HG03571 (cell line): ENCODE measurements around the gene THAP7.
"Not testable (repeated sequence)": the region's sequence is repeated elsewhere in the genome, so short reads cannot be mapped to it uniquely, and the experiment has no call there.

Experiments
- ATAC-seq: cut with Tn5 transposase; IDR thresholded peaks from one replicate; pipeline ENCODE4 v1.9.1; 2021; ENCODE audit not compliant: unreplicated experiment

THAP7 gene

GRCh38 chr22:21001601-21002325 is at the start of gene THAP7:
Gene THAP7, minus strand, starts transcription at chr22:21002118. Its CDS starts 207 bp downstream, at chr22:21001911.
- peak; percentile 87 for ATAC-seq

- no peak for ATAC-seq
Observed at GRCh38 chr22:21051145-21051830, 49.4 kb upstream of the THAP7 start.

GRCh38 chr22:21048965-21049364 is 47.0 kb upstream of the THAP7 start:
- ATAC-seq: not testable (repeated sequence)

GRCh38 chr22:21048448-21048847 is 46.5 kb upstream of the THAP7 start:
- not testable (repeated sequence) for ATAC-seq

- ATAC-seq: no peak
Observed at GRCh38 chr22:21047730-21048129, 45.8 kb upstream of the THAP7 start.

GRCh38 chr22:21047035-21047661 is 45.2 kb upstream of the THAP7 start:
- no peak for ATAC-seq

GRCh38 chr22:21045585-21046294 is 43.8 kb upstream of the THAP7 start, which contains the start of gene LRRC74B:
Gene LRRC74B, plus strand, starts transcription at chr22:21045946. Its CDS starts 41 bp downstream, at chr22:21045987.
- ATAC-seq: peak; percentile 95

DNA sequence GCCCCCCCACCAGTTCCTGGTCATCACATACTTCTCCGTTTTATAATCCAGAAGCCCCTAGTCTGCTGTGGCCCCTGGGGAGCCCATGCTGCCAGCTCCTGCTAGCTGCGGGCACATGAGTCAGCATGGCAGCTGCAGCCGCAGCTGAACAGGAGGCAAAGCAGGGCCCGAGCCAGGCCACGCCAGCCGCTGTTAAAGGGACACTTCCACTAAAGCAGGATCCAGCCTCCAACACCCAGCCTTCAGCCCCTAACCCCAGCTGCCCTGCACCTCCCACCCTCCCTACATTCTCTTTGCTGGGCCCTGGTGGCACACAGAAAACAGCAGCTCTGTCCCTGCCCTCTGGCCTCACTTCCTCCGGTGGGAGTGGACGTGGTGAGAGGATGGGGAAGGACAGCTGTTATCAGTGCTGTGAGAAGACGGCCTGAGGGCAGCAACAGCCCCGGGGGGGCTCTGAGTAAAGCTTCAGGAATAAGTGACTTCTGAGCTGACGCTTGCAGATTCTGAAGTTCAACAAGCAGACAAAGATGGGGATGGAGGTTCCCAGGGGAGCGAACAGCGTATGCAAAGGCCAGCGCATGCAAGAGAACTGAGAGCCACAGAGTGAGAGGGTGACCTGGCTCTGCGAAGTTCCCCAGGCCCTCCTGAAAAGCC is 43.1 kb upstream of the THAP7 start:
- no peak for ATAC-seq

GRCh38 chr22:21043860-21044535 is 42.1 kb upstream of the THAP7 start:
- no peak for ATAC-seq

DNA sequence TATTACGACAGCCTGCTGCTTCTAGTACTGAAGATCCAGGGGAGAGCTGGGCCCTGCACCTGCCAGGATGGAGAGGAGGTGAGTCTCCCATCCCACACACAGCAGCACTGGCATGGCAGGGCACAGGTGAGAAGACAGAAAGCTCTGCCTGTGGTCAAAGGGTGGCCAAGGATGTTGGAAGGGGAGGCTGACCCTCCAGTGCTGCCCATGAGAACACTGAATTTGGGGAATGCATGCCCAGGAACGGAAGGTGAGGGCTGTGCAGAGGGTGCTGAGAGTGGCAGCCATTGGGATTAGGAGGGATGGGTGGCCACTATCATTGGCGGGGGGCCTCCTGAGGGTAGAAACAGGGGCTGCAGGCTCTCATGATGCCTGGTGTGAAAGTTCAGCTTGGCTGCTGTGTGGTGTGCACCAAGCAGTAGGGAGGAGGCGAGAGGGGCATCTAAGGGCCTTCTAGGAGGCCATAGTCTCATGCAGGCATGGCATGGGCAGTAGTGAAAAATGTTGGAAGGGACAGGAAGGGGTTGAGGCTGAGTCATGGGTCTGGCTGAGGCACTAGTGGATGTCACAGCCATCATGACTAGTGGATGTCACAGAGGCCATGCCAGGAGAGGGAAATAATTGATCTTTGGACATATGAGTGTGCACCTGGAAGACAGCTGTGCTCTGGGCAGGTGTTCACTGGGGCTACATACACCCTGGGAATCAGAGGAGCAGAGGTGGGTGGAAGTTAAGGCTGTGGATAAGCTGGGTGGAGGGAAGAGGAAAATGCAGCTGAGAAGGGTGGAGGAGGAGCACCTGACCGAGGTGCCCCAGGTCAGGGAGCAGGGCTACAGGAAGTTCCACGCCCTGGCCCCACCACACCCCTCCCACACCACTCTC is 41.3 kb upstream of the THAP7 start:
- ATAC-seq: no peak

DNA sequence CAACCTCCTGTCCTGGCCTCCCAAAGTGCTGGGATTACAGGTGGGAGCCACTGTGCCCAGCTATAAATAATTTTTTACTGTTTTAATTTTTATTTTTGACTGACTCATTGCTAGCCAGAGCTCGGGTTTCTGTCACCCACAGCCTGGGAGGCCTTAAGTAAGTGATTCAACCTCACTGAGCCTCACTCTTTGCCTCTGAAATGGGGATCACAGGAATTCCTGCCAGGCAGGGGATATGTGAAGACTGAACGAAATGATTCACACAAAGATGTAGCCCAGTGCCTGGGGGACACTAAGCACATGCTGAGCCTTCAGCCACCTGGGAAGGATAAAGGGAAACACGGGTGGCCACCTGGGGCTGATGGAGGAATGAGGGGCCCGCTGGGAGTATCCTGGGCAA is 40.0 kb upstream of the THAP7 start:
- no peak for ATAC-seq

DNA sequence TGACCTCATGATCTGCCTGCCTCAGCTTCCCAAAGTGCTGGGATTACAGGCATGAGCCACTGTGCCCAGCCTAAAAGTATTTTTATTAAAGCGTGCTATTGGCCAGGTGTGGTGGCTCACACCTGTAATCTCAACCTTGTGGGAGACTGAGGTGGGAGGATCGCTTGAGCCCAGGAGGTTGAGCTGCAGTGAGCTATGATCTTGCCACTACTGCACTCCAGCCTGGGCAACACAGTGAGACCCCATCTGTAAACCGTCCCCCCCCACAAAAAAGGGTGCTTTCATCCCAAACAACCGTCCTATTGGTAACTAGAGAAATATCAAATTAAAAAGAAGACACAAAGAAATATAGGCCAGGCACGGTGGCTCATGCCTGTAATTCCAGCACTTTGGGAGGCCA is 37.2 kb upstream of the THAP7 start:
- ATAC-seq: not testable (repeated sequence)

- no peak for ATAC-seq
Observed at GRCh38 chr22:21038405-21038804, 36.5 kb upstream of the THAP7 start.

GRCh38 chr22:21034989-21035388 is 33.1 kb upstream of the THAP7 start:
- ATAC-seq: no peak

DNA sequence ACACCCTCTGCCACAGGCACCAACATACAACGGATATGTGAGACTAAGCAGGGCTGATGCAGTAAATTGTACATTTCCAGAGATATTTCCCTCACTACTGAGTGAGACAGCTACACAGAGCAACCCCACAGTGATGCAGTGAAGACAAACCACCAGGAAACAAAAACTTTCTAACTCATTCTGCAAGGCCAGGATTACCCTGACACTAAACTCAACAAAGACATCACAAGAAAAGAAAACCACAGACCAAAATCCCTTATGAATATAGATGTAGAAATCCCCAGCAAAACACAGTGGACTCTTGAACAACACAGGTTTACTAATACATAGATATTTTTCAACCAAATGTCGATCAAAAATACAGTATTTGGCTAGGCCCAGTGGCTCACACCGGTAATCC is 32.0 kb upstream of the THAP7 start:
- no peak for ATAC-seq

DNA sequence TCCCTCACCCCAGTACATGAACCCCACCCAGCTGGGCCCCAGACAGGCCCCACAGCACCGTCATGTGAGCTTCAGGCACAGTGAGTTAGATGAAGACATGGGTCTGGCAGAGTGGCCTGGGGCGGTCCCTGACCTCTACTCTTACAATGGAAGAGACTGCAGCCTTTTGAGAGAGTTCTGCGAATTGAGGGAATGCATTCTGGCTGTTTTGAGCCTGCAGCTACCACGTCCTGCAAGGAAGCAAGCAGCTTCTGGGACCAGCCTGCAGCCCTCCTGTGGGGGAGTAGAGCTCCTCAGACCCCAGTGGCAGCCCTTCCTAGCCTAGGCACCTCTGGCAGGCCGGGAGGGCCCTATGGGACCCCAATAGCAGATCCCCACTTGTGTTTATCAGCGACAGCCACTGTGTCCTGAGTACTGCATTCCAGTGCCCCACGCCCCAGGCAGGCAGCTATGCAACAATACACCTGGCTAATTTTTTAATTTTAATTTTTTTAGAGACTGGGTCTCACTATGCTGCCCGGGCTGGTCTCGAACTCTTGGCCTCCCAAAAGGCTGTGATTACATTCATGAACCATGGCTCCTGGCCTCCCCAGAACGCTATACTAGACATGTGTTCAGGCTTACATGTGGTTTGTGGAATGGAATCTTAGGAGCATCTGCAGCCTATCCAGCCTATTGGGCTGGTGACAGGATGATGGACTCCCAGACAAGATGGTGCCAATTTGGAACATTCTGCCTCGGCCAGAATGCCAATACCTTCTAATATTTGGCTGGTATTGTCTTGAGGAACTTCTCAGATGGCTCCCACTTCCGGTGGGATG is 31.2 kb upstream of the THAP7 start:
- no peak for ATAC-seq

GRCh38 chr22:21032037-21032867 is 30.3 kb upstream of the THAP7 start, which contains the start of gene SLC7A4:
Gene SLC7A4, minus strand, starts transcription at chr22:21032561. Its CDS starts 749 bp downstream, at chr22:21031812.
- ATAC-seq: no peak
